ENCODE data around the gene CHERP. TPM values are rescaled to one million over a fixed set of nuclear protein-coding genes. Genes with fewer than 3 reads are reported as not detected.

The CHERP gene
- total and polyA plus RNA-seq, 2 of the 8 experiments (the other 6 are each of a cell fraction or from before 2014, with no cell fraction given): 13.9 to 73.7 TPM

DNA sequence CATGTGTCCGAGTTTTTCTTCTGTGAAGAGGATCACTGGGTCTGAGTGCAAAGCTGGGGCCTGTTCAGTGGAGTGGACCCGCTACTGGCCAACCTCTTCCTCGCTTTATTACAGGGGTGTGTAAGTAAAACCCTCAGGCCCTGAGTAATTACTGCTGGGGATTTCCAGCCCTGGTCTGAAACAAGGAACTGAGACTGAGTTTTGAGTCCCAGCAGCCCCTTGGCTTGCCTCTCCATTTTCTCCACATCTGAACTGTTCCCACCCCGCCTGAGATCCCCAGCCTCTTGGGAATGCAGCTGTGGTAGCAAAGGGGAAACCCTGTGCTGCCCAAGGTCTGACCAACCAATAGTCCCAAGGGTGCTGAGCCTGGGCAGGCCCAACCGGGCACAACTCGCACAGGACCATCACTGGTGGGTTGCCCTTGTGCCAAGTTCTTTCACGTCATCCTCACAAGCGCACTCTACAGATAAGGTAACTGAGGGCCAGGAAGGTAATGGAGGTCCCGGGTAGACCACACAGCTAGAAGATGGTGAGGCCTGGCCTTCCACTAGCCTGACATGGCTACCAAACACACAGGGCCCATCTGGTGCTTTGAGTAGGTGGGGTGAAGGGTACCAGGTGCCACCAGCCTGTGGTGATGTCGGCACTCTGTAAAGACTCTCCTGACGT lies 43.7 kb upstream of the CHERP start (continued):
- TF ChIP-seq, protein P1, sequence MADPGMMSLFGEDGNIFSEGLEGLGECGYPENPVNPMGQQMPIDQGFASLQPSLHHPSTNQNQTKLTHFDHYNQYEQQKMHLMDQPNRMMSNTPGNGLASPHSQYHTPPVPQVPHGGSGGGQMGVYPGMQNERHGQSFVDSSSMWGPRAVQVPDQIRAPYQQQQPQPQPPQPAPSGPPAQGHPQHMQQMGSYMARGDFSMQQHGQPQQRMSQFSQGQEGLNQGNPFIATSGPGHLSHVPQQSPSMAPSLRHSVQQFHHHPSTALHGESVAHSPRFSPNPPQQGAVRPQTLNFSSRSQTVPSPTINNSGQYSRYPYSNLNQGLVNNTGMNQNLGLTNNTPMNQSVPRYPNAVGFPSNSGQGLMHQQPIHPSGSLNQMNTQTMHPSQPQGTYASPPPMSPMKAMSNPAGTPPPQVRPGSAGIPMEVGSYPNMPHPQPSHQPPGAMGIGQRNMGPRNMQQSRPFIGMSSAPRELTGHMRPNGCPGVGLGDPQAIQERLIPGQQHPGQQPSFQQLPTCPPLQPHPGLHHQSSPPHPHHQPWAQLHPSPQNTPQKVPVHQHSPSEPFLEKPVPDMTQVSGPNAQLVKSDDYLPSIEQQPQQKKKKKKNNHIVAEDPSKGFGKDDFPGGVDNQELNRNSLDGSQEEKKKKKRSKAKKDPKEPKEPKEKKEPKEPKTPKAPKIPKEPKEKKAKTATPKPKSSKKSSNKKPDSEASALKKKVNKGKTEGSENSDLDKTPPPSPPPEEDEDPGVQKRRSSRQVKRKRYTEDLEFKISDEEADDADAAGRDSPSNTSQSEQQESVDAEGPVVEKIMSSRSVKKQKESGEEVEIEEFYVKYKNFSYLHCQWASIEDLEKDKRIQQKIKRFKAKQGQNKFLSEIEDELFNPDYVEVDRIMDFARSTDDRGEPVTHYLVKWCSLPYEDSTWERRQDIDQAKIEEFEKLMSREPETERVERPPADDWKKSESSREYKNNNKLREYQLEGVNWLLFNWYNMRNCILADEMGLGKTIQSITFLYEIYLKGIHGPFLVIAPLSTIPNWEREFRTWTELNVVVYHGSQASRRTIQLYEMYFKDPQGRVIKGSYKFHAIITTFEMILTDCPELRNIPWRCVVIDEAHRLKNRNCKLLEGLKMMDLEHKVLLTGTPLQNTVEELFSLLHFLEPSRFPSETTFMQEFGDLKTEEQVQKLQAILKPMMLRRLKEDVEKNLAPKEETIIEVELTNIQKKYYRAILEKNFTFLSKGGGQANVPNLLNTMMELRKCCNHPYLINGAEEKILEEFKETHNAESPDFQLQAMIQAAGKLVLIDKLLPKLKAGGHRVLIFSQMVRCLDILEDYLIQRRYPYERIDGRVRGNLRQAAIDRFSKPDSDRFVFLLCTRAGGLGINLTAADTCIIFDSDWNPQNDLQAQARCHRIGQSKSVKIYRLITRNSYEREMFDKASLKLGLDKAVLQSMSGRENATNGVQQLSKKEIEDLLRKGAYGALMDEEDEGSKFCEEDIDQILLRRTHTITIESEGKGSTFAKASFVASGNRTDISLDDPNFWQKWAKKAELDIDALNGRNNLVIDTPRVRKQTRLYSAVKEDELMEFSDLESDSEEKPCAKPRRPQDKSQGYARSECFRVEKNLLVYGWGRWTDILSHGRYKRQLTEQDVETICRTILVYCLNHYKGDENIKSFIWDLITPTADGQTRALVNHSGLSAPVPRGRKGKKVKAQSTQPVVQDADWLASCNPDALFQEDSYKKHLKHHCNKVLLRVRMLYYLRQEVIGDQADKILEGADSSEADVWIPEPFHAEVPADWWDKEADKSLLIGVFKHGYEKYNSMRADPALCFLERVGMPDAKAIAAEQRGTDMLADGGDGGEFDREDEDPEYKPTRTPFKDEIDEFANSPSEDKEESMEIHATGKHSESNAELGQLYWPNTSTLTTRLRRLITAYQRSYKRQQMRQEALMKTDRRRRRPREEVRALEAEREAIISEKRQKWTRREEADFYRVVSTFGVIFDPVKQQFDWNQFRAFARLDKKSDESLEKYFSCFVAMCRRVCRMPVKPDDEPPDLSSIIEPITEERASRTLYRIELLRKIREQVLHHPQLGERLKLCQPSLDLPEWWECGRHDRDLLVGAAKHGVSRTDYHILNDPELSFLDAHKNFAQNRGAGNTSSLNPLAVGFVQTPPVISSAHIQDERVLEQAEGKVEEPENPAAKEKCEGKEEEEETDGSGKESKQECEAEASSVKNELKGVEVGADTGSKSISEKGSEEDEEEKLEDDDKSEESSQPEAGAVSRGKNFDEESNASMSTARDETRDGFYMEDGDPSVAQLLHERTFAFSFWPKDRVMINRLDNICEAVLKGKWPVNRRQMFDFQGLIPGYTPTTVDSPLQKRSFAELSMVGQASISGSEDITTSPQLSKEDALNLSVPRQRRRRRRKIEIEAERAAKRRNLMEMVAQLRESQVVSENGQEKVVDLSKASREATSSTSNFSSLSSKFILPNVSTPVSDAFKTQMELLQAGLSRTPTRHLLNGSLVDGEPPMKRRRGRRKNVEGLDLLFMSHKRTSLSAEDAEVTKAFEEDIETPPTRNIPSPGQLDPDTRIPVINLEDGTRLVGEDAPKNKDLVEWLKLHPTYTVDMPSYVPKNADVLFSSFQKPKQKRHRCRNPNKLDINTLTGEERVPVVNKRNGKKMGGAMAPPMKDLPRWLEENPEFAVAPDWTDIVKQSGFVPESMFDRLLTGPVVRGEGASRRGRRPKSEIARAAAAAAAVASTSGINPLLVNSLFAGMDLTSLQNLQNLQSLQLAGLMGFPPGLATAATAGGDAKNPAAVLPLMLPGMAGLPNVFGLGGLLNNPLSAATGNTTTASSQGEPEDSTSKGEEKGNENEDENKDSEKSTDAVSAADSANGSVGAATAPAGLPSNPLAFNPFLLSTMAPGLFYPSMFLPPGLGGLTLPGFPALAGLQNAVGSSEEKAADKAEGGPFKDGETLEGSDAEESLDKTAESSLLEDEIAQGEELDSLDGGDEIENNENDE (IDR thresholded peaks at IDR 0.05; ENCODE audit: insufficient replicate concordance, low read length): no peak
- TF ChIP-seq CTBP2 (IDR thresholded peaks at IDR 0.05; ENCODE audit: borderline replicate concordance, insufficient read depth, insufficient read length, low read length) (no peak), EGR1 (IDR thresholded peaks at IDR 0.05; ENCODE audit: borderline replicate concordance, low read depth, low read length) (no peak), RNF2 (IDR thresholded peaks at IDR 0.05; ENCODE audit: borderline replicate concordance, low read depth, low read length, missing control alignments, poor library complexity, severe bottlenecking) (no peak)
- TF ChIP-seq, protein P2, sequence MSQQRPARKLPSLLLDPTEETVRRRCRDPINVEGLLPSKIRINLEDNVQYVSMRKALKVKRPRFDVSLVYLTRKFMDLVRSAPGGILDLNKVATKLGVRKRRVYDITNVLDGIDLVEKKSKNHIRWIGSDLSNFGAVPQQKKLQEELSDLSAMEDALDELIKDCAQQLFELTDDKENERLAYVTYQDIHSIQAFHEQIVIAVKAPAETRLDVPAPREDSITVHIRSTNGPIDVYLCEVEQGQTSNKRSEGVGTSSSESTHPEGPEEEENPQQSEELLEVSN (IDR thresholded peaks at IDR 0.05): no peak
- TF ChIP-seq, protein P3, sequence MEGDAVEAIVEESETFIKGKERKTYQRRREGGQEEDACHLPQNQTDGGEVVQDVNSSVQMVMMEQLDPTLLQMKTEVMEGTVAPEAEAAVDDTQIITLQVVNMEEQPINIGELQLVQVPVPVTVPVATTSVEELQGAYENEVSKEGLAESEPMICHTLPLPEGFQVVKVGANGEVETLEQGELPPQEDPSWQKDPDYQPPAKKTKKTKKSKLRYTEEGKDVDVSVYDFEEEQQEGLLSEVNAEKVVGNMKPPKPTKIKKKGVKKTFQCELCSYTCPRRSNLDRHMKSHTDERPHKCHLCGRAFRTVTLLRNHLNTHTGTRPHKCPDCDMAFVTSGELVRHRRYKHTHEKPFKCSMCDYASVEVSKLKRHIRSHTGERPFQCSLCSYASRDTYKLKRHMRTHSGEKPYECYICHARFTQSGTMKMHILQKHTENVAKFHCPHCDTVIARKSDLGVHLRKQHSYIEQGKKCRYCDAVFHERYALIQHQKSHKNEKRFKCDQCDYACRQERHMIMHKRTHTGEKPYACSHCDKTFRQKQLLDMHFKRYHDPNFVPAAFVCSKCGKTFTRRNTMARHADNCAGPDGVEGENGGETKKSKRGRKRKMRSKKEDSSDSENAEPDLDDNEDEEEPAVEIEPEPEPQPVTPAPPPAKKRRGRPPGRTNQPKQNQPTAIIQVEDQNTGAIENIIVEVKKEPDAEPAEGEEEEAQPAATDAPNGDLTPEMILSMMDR (IDR thresholded peaks at IDR 0.05; ENCODE audit: control extremely low read depth in 1 of 3, insufficient read depth in 1 of 3, low read depth in 1 of 3, low read length in 3 of 3): no peak

Measured in H1 (cell line).